NT2/D1 (cell line): ENCODE measurements around the gene RPEL1.
A peak's percentile ranks its signal among the peaks of the same experiment; 100 is the strongest.

Experiments used
- DNase-seq: peaks from one replicate; pipeline ENCODE4 v3.0.0-alpha.2; 2011; ENCODE audit warnings: low read depth, low spot score
- H3K27me3 ChIP-seq: 2 replicates; pipeline ENCODE4 v1.6.0; 2011; ENCODE audit warnings: mild to moderate bottlenecking; ENCODE audit not compliant: insufficient read length, insufficient read depth
- H3K36me3 ChIP-seq: 2 replicates; pipeline ENCODE4 v1.6.1; 2011; ENCODE audit warnings: mild to moderate bottlenecking, low read length, mixed read lengths; ENCODE audit not compliant: insufficient read depth, insufficient read length
- H3K4me1 ChIP-seq: 2 replicates; pipeline ENCODE4 v1.5.1; 2011; ENCODE audit not compliant: insufficient read depth, insufficient read length
- H3K4me3 ChIP-seq: 2 replicates; pipeline ENCODE4 v1.5.1; 2011; ENCODE audit warnings: low read depth; ENCODE audit not compliant: insufficient read length
- H3K9ac ChIP-seq: 2 replicates; pipeline ENCODE4 v1.6.0; 2011; ENCODE audit warnings: low read depth; ENCODE audit not compliant: insufficient read length
- H3K9me3 ChIP-seq: 2 replicates; pipeline ENCODE4 v1.5.1; 2011; ENCODE audit warnings: mild to moderate bottlenecking, low read length; ENCODE audit not compliant: insufficient read depth
- SUZ12 ChIP-seq: IDR thresholded peaks from 2 replicates; pipeline ENCODE4 v1.6.1; 2011; ENCODE audit not compliant: insufficient read length, insufficient read depth; ENCODE audit errors: extremely low read depth
- YY1 ChIP-seq: IDR thresholded peaks from 2 replicates; pipeline ENCODE4 v1.6.1; 2011; ENCODE audit not compliant: insufficient read length, insufficient read depth
- ZNF274 ChIP-seq: IDR thresholded peaks from 2 replicates; pipeline ENCODE4 v1.6.1; 2011; ENCODE audit warnings: mild to moderate bottlenecking, low read depth, low read length

The RPEL1 gene

GRCh38 chr10:103273041-103273441 lies 27.4 kb downstream of the RPEL1 start:
- Histone ChIP-seq H3K27me3 (peaks cover 30% of the 10 kb centered on the region), H3K9me3 (no peaks in the 10 kb centered on the region), H3K9ac (no peak overlapping the region), H3K4me3 (no peak overlapping the region), H3K4me1 (peaks cover 5% of the 10 kb centered on the region), H3K36me3 (no peaks in the 10 kb centered on the region)
- DNase-seq = no peak
- TF ChIP-seq ZNF274 (no peak), SUZ12 (no peak), YY1 (no peak)

DNA sequence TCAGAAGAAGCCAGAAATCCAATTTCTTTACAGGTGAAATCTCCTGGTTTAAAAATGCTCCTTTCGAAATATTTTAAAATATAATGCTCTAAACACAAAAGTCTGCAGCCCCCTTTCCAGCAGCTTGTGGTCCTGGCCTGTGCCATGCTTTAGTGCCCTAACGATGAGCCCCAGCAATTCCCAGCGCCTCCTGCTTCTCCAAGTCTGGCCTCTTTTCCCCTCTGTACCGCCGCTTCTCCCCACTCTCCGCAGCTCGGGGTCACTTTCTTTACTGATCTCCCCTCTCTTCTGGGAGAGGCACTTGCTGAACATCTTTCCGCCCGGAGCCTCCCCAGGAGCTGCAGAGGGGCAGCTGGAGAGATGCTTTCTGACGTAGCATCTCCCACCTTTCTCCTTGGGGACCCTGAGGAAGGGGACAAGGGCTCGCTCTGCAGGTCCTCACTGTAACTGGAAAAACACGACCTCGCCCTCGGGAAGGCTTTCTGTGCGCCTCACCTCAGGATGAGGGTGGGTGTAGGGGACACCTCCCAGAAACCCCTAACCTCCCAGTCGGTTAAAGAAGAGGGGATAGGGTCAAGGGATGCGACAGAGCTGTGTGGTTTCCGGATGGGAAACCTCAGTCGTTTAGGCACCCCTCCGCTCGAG lies 30.7 kb downstream of the RPEL1 start:
- Histone ChIP-seq H3K4me3 (peak overlapping the region; percentile 31), H3K9ac (peak overlapping the region; percentile 65)

DNA sequence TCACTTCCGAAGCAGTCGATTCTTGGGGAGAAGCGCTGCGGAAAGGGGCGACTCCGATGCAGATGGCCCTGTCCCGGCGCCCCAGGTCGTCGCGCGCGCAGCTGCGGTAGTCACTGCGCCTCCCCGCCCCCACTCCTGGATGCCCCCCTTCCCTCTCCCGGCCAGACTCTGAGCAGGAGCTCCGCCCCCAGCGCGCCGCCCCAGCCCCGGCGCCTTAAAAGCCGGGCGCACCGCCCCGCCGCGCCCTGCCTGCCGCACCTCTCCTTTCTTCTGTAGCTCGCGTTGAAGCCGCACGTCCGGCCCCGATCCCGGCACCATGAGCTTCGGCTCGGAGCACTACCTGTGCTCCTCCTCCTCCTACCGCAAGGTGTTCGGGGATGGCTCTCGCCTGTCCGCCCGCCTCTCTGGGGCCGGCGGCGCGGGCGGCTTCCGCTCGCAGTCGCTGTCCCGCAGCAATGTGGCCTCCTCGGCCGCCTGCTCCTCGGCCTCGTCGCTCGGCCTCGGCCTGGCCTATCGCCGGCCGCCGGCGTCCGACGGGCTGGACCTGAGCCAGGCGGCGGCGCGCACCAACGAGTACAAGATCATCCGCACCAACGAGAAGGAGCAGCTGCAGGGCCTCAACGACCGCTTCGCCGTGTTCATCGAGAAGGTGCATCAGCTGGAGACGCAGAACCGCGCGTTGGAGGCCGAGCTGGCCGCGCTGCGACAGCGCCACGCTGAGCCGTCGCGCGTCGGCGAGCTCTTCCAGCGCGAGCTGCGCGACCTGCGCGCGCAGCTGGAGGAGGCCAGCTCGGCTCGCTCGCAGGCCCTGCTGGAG lies 31.4 kb downstream of the RPEL1 start, which contains the start of gene INA:
Gene INA (plus strand): TSS at position 243 of the 817 bp plus-strand sequence. CDS start 74 bp downstream, at position 317.
- Histone ChIP-seq H3K4me1 (peaks cover 6% of the 10 kb centered on the region), H3K4me3 (peak within 1 kb of the TSS; percentile 77), H3K36me3 (peaks cover 25% of the 10 kb centered on the region), H3K9me3 (no peaks in the 10 kb centered on the region), H3K27me3 (peaks cover 41% of the 10 kb centered on the region), H3K9ac (peak within 1 kb of the TSS; percentile 88)
- TF ChIP-seq ZNF274 = no peak
- no peak for TF ChIP-seq SUZ12
- no peak for TF ChIP-seq YY1
- peak; percentile 50 for DNase-seq

More for the DNA sequence above, 30.7 kb downstream of the RPEL1 start:
- TF ChIP-seq YY1 = no peak
- TF ChIP-seq ZNF274 = no peak
- no peak for TF ChIP-seq SUZ12
- Histone ChIP-seq H3K9me3 (no peaks in the 10 kb centered on the region), H3K27me3 (peaks cover 41% of the 10 kb centered on the region), H3K4me1 (peaks cover 6% of the 10 kb centered on the region), H3K36me3 (peaks cover 24% of the 10 kb centered on the region)
- no peak for DNase-seq

DNA sequence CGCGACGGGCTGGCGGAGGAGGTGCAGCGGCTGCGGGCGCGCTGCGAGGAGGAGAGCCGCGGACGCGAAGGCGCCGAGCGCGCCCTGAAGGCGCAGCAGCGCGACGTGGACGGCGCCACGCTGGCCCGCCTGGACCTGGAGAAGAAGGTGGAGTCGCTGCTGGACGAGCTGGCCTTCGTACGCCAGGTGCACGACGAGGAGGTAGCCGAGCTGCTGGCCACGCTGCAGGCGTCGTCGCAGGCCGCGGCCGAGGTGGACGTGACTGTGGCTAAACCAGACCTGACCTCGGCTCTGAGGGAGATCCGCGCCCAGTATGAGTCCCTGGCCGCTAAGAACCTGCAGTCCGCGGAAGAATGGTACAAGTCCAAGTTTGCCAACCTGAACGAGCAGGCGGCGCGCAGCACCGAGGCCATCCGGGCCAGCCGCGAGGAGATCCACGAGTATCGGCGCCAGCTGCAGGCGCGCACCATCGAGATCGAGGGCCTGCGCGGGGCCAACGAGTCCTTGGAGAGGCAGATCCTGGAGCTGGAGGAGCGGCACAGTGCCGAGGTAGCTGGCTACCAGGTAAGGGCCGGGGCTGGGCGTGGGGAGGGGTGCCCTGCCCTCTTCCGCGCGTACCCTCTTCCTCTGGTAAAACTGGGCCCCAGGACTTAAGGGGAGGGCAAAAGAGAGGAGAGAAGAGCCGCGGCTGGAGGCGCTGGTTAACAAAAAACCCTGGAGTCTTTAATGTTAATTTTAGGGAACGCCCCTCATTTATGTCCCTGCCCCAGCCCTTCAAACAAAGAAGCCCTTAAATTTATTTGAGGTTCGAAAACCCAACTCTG lies 32.2 kb downstream of the RPEL1 start:
- Histone ChIP-seq H3K9ac (peak overlapping the region; percentile 88), H3K36me3 (peaks cover 33% of the 10 kb centered on the region), H3K4me3 (peak overlapping the region; percentile 77), H3K4me1 (peaks cover 6% of the 10 kb centered on the region), H3K27me3 (peaks cover 41% of the 10 kb centered on the region), H3K9me3 (no peaks in the 10 kb centered on the region)
- no peak for DNase-seq
- TF ChIP-seq SUZ12 (no peak), ZNF274 (no peak), YY1 (no peak)

DNA sequence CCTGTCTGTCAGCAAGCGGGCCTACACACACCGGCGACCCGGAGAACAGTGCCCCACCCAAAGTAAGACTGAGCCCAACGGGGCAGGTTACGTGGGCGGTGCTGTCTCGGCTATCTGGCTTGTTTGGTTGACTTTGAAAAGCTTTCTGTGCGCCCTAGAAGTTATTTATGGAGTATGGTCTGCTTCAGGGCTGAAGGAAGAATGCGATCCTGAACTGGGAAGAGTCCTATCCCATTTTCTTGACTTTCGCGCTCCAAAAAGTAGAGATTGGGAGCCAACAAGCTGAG lies 32.8 kb downstream of the RPEL1 start:
- Histone ChIP-seq H3K27me3 (peaks cover 41% of the 10 kb centered on the region), H3K36me3 (peaks cover 35% of the 10 kb centered on the region), H3K4me3 (peak overlapping the region; percentile 77), H3K4me1 (peaks cover 6% of the 10 kb centered on the region), H3K9ac (no peak overlapping the region), H3K9me3 (no peaks in the 10 kb centered on the region)
- no peak for TF ChIP-seq YY1
- no peak for TF ChIP-seq ZNF274
- TF ChIP-seq SUZ12 = no peak
- DNase-seq = no peak

- TF ChIP-seq SUZ12 (no peak), ZNF274 (no peak), YY1 (no peak)
- H3K36me3 ChIP-seq = peaks cover 36% of the 10 kb centered on the region
- H3K4me3 ChIP-seq = peak overlapping the region; percentile 77
- peaks cover 41% of the 10 kb centered on the region for H3K27me3 ChIP-seq
- DNase-seq = peak; percentile 30
- no peaks in the 10 kb centered on the region for H3K9me3 ChIP-seq
- no peak overlapping the region for H3K9ac ChIP-seq
- H3K4me1 ChIP-seq = peaks cover 6% of the 10 kb centered on the region
These were observed 33.2 kb downstream of the RPEL1 start for GRCh38 chr10:103278862-103279298.

DNA sequence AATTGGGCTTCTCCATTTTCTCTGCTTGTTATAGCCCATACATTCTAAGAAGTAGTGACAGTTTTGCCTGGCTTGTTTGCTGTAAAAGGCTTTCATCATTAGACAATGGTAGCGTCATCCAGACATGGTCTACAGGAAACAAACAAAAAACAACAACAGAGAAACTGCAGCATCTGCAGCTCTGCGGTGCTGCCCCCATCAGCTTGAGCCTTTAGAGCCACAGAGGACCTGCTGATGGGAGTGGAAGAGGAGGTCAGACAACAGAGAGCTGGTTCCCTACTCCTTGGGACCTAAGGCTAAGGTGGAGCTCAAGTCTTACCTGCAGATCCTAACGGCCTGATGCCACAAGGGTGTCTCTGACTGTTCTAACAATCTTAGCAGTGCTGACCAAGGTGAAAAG lies 34.3 kb downstream of the RPEL1 start:
- no peak for DNase-seq
- Histone ChIP-seq H3K9ac (no peak overlapping the region), H3K27me3 (peaks cover 41% of the 10 kb centered on the region), H3K36me3 (peaks cover 40% of the 10 kb centered on the region), H3K9me3 (no peaks in the 10 kb centered on the region), H3K4me1 (peaks cover 6% of the 10 kb centered on the region), H3K4me3 (no peak overlapping the region)
- TF ChIP-seq YY1 = no peak
- no peak for TF ChIP-seq SUZ12
- TF ChIP-seq ZNF274 = no peak
